Measurements from ENCODE around the gene BCL2L13.

DNA sequence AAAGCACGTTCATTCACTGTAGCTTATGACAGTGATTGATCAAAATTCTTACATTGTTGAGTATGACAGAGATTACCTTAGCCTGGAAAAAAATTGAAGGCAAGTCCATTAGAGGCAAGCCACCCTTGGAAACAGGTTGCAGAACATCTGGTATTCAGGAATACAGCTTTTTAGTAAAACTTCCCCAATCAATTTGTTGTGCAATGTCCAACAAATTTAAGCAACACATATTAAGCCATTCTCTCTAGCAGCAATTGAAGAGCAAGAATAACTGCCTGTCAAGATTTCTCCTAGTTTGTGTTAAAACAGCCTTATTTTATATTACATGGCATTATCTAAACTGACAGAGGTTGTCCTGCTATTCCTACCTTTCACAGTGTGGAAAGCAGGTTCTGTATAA, 37.0 kb downstream of the BCL2L13 start:
- TF ChIP-seq, protein P1, sequence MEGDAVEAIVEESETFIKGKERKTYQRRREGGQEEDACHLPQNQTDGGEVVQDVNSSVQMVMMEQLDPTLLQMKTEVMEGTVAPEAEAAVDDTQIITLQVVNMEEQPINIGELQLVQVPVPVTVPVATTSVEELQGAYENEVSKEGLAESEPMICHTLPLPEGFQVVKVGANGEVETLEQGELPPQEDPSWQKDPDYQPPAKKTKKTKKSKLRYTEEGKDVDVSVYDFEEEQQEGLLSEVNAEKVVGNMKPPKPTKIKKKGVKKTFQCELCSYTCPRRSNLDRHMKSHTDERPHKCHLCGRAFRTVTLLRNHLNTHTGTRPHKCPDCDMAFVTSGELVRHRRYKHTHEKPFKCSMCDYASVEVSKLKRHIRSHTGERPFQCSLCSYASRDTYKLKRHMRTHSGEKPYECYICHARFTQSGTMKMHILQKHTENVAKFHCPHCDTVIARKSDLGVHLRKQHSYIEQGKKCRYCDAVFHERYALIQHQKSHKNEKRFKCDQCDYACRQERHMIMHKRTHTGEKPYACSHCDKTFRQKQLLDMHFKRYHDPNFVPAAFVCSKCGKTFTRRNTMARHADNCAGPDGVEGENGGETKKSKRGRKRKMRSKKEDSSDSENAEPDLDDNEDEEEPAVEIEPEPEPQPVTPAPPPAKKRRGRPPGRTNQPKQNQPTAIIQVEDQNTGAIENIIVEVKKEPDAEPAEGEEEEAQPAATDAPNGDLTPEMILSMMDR (IDR thresholded peaks at IDR 0.05) = no peak
- no peak for TF ChIP-seq POLR2A (IDR thresholded peaks at IDR 0.05)

Data from thyroid gland (tissue), 4 donors.